DMS53 treated with DMSO at 0.1 percent for 48 hours (cell line): ENCODE results near the gene PRCD.

Experiments used
- DNase-seq: peaks from one replicate; lab custom pipeline; 2025; ENCODE audit not compliant: unreplicated experiment; lab: John Stamatoyannopoulos, UW

PRCD gene, protein sequence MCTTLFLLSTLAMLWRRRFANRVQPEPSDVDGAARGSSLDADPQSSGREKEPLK

GRCh38 chr17:76539631-76540271, at the start of gene PRCD:
Gene PRCD (plus strand): TSS chr17:76540044. CDS start chr17:76540142, 98 bp downstream.
- DNase-seq = no peak

DNA sequence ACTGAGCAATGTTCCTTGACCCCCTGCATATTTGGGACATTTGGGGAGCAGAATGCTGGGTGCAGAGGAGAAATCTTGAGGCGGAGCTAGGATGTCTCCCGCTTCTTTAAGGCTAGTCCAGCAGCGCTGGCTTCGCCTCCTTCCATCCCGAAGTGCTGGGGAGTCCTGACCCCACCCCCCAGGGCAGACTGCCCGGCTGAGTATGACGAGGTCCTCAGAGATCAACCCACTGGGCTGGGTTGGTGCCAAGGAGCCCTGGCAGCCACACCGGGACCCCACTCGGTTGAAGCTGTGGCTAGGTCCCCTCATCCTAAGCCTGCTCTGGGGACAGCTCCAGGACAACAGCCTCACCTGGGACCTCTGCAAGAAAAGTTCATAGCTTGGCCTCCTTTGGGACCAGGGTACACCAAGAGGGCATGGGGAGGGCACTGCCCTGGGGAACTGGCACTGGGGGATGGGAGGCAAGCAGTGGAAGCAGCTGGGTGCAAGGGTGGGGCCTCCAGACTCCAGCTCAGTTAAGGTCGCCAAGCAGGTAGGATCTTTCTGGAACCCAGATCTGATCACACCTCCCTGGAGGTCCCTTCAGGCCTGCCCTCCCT, 49.6 kb upstream of the PRCD start:
- DNase-seq = no peak

DNA sequence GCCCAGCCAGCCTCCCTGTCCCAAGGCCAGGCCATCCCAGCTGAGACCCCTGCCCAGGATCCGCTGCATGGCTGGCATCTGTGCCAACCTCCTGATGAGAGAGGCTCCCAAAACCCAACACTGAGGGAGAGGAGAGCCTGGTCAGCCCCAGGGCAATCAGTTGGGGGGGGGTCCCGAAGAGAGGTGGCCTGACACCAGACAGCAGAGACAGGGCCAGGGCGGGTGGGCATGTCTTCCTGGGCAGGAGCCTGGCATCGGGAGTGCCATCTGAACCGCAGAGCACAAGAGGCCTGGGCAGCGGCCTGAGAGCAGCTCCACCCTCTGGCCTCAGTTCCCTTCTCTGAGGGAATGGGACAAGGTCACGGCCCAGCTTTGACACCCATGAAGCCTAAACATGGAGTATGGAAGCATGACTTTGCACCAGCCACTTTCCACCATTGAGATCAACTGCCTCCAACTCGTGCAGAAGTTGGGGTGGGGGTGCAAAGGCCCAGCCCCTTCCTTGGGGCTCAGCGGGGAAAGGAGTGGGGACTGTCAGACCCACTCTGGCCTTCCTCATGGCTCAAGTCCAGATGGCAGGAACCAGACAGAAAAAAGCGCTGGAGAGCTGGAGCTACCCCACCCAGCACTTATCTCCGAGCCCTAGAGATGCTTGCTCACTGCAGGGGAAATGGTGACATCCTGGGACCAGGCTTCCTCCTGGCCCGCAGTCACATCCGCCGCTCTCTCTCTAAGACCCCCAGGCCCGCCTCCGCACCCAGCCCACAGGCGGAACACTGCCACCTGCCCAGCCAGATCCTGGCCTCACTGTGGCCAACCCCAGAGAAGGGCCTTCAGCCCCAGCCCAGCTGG, 48.3 kb upstream of the PRCD start:
- no peak for DNase-seq

- DNase-seq = no peak
These were observed 47.5 kb upstream of the PRCD start for GRCh38 chr17:76492123-76492988.

DNA sequence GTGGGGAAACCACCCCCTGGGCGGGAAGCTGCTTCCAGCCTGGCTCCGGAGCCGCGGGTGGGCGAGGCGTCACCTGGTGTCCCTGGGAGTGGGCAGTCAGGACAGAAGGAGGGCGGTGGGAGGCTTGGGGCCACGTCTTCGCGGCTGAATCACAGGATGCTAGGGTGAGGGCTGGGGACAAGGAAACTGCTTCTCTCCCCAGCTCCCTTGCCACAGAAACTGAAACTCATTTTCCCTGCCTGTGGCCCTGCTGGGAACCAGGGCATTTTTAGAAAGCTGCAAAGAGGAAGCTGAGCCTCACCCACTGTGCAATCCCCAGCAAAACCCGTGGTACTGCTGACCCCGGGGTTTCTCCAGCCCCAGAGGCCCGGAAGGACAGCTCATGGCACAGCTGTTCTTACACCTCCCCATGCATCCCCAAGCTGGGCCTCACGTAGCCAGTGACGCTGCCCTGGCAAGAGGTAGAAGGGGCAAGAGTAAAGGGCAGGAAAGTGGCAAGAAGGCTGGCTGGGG, 46.8 kb upstream of the PRCD start:
- no peak for DNase-seq

DNA sequence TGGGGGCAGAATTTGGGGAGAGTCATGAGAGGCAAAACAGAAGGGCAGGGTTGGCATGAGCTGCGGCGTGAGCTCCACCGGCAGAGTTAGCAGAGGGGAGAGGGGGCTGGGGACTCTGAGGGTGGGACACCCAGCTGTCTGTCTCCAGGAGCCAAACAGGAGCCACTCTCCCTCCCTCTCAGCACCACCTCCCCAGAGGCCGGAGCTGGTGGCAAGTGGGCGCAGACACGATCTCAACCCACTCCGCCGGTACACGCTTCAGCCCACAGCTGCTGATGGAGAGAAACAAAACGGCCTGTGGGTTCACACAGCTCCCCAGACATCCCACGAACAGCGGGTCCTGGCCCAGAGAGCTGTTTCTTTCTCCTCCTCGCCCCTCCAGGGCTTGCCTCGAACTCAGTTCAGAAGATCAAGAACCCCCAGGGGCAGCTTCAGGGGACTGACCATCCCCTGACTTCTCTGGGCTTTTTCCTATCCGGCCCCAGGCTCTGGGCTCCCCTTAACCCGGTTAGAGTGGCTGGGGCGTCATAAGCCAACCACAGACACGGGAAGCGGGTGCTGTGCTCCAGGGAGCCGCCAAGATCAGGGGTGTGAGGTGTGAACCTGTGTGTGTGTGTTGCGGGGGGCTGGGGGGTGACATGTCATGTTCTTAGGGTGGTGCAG, 46.2 kb upstream of the PRCD start:
- no peak for DNase-seq

DNA sequence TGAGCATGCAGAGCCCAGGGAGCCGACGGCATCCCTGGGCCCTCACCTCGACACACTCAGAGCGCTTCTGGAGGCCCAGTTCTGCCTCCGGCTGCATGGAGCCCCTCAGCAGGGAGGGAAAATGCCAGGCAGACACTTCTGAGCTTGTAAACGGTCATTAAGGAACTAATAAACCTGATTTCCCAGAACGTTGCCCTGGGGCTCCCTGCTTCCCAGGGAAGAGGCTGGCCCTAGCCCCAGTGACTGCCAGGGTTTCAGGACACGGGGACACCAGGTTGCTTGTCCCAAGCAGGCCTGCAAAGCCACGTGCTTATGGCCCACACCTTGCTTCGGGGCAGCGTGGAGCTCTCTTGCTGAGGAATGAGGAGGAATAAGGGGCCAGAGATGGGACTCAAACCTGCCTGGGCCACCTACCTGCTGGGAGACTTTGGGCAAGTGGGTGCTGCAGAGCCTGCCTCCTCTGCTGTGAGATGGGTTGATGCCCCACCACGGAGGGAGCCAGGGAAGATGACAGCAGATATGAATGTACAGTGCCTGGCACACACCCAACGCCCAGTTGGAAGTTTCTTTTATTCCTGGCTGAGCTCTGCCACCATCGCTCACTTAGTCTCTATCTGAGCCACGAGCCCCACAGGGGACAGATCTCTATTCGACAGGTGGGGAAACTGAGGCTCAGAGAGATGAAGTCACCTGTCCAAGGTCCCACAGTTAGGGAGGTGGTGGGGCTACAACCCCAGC, 44.0 kb upstream of the PRCD start:
- no peak for DNase-seq

DNA sequence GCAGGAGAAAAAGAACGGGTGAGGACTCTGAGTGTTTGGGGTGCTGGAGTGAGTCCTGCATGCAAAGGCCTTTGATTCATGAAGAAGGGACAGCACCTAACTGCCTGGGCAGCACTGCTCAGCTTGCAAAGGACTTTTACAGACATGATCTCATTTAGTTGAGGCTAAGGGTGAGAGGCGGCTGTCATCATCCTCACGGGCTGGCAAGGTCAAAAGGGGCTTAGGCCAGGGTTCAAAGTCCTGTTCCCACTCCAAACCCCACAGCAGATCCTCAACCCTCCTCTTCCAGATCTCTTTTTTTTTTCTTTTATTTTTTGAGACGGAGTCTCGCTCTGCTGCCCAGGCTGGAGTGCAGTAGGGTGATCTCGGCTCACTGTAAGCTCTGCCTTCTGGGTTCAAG, 43.4 kb upstream of the PRCD start:
- DNase-seq = no peak

GRCh38 chr17:76497699-76497978, 42.2 kb upstream of the PRCD start:
- DNase-seq = no peak

- DNase-seq = peak; percentile 75
These were observed 41.6 kb upstream of the PRCD start for GRCh38 chr17:76497979-76498875.

DNA sequence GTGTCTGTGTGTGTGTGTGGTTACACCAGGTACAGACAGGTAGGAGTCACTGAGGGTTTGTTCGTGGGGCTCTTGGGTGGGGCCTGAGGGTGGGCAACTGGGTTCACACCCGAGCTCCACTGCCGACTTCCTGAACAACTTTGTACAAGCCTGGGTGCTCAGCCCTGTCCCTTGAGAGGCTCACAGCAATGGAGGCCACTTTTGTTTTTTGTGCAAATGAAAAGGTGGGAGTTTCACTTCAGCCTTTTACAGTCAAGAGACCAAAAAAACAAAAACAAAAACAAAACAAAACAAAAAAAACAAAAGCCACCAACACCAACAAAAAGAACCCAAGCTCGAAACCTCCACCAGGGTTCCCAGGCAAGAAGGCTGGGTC, 41.0 kb upstream of the PRCD start:
- no peak for DNase-seq

DNA sequence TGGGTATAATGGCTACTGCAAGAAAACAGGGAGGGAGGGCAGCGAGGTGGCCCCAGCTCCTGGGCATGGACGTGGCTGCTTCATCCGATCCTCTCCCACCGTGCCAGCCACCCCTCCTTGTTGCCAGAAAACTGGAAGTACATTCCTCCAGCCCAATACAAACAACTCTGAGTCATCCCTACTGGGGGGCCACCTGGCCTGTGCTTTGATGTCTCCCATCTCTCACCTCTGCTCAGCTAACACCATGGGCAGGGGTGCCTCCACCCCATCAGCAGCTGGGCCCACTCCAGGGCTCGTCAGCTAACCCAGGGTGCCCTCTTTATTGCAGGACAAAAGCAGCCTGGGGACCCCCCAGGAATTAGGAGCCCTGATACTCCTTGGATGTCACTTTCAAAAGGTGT, 40.6 kb upstream of the PRCD start:
- peak; percentile 18 for DNase-seq

- DNase-seq = no peak
These were observed 39.6 kb upstream of the PRCD start for GRCh38 chr17:76500074-76500746.

GRCh38 chr17:76500747-76501017, 39.2 kb upstream of the PRCD start:
- DNase-seq = no peak

DNA sequence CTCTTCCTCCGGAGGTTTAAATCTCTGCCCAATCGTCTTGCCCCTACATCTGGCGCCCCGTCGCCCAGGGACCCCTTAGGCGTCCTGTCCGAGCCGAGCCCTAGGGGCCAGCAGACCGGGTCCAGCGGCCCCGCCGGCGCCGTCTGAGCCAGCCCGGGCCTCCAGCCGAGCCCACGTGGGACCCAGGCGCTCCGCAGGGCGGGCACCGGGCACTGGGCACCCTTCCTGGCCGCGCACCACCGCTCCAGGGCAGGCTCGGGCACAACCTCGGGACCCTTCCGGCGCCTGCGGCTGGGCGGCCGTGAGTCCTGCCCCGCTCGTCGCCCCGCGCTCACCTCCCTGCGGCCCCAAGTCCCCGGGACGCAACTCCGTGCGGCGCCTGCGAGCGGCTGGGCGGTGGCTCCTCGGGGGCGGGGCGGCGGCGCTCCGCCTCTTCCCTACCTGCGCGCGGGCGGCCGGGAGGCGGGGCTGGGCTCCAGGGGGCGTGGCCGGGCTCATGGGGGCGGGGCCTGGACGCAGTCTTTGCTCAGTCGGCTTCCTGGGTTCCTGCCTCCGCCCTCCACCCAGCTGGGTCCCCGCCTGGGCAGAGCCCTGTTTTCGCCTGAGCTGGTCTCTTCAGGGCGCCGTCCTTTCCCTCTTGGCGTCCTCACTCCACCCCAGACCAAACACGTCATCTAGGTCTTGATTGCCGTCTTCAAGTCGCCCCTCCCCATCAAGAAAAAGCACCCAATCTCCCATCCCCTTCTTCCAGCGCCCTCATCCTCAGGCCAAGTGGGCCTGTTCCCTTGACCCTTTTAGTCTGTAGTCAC, 38.6 kb upstream of the PRCD start, which contains the start of gene RHBDF2:
RHBDF2 (minus strand) TSS at position 406 of the 809 bp plus-strand sequence. CDS start 19,899 bp downstream, outside the sequence.
- peak; percentile 65 for DNase-seq

DNA sequence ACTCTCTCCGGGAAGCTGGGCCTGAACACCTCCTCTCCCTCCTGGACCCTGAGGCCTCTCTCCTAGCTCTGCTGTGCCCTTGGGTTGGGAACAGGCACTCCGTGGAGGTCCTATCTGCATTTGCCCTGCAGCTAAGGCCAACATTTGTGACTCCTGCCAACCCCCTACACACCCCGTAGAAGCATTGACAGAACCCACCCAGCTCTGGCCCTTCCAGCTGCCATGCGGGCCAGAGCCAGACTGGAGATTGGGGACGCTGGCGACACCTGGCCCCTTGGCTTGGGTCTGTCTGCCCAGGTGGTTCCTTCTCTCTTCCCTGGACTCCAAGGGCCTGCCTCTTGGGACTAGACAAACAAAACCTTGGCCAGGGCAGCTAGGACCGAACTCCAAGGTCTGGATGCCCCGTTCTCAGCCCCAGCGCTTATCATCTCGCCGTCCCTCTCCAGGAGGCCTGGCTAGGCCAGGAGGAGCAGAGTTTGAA, 38.0 kb upstream of the PRCD start:
- DNase-seq = no peak
